Endothelial cell of umbilical vein (primary cell): Measurements from ENCODE around the gene TMEM18. TPM values are rescaled to one million over a fixed set of nuclear protein-coding genes. Genes with fewer than 3 reads are reported as not detected.

Source experiments
- BruUV-seq: library from RNA; stranded (reverse); fragments of 400-500 nt; replicated peaks from 2 replicates; lab custom pipeline; 2021; lab: Mats Ljungman, UMichigan
- CTCF ChIA-PET: fragments of 300-600, 350-600 bp; sonication (Branson Sonifier 250); formaldehyde crosslinking; loops from one replicate; lab custom pipeline; 2021; ENCODE audit warnings: antibody characterized with exemption, inconsistent platforms; lab: Charles Lee
- POLR2A ChIA-PET: fragments of 300-600, 350-600 bp; sonication (Branson Sonifier 250); formaldehyde crosslinking; loops from one replicate; lab custom pipeline; 2021; ENCODE audit warnings: antibody characterized with exemption, inconsistent platforms; lab: Charles Lee
- DNase-seq: peaks from one replicate; pipeline ENCODE4 v3.0.0-alpha.2; 2011; ENCODE audit warnings: low read depth, low spot score
- FAIRE-seq: peaks from 2 replicates; lab custom pipeline; 2011; peaks lifted over from hg19 to GRCh38; lab: Jason Lieb, UNC
- H2AFZ ChIP-seq: 2 replicates; pipeline ENCODE4 v1.6.0; 2012; ENCODE audit warnings: low read depth, low read length, control low read depth, inconsistent platforms
- H3K27ac ChIP-seq: 2 replicates; pipeline ENCODE4 v1.5.1; 2011; ENCODE audit warnings: low read depth, mild to moderate bottlenecking, control low read depth, low read length, moderate library complexity; ENCODE audit not compliant: insufficient read depth
- H3K27me3 ChIP-seq, 2 experiments: 2 replicates each; pipeline versions ENCODE4 v1.6.0 to v1.6.1; 2011; ENCODE audit warnings: low read length in 2 of 2, mixed read lengths in 1 of 2; ENCODE audit not compliant: control insufficient read depth in 2 of 2, insufficient read depth in 2 of 2
- H3K36me3 ChIP-seq, 2 experiments: 2 replicates in 1 of 2; 3 replicates in 1 of 2; pipeline ENCODE4 v1.5.1; 2011; ENCODE audit warnings: low read length in 2 of 2, mild to moderate bottlenecking in 1 of 2, moderate library complexity in 1 of 2; ENCODE audit not compliant: control insufficient read depth in 2 of 2, insufficient read depth in 2 of 2; ENCODE audit errors: extremely low read depth in 1 of 2
- H3K4me1 ChIP-seq: 3 replicates; pipeline ENCODE4 v1.5.1; 2011; ENCODE audit warnings: mild to moderate bottlenecking, low read length; ENCODE audit not compliant: control insufficient read depth, insufficient read depth; ENCODE audit errors: extremely low read depth
- H3K4me2 ChIP-seq: 2 replicates; pipeline ENCODE4 v1.6.1; 2011; ENCODE audit warnings: low read length, control low read depth, mixed read lengths; ENCODE audit not compliant: insufficient read depth
- H3K4me3 ChIP-seq, 3 experiments: fragments of 200-600 bp in 1 of 3; sonication (generic), shearing (Covaris generic) in 1 of 3; replicated peaks in 1 of 3; 2 replicates each; pipeline ENCODE4 v1.5.1; 2011 to 2016; ENCODE audit warnings: control low read depth in 3 of 3, low read length in 3 of 3, mild to moderate bottlenecking in 2 of 3, inconsistent platforms in 1 of 3, low read depth in 1 of 3, moderate library complexity in 1 of 3; ENCODE audit not compliant: insufficient read depth in 1 of 3
- H3K79me2 ChIP-seq: 2 replicates; pipeline ENCODE4 v1.6.0; 2012; ENCODE audit warnings: low read length, inconsistent platforms; ENCODE audit not compliant: control insufficient read depth, insufficient read depth
- H3K9ac ChIP-seq: replicated peaks from 2 replicates; pipeline ENCODE3; 2011; ENCODE audit warnings: low read length, control low read depth; ENCODE audit not compliant: insufficient read depth; ENCODE audit errors: extremely low read depth
- H3K9me1 ChIP-seq: replicated peaks from 3 replicates; pipeline ENCODE4 v1.6.0; 2011; ENCODE audit warnings: mild to moderate bottlenecking, low read length; ENCODE audit not compliant: control insufficient read depth, insufficient read depth; ENCODE audit errors: extremely low read depth
- H3K9me3 ChIP-seq: replicated peaks from 2 replicates; pipeline ENCODE4 v1.5.1; 2012; ENCODE audit warnings: low read length, inconsistent platforms; ENCODE audit not compliant: control insufficient read depth, insufficient read depth
- H4K20me1 ChIP-seq: replicated peaks from 2 replicates; pipeline ENCODE3; 2011; ENCODE audit warnings: mild to moderate bottlenecking, low read length; ENCODE audit not compliant: control insufficient read depth, insufficient read depth; ENCODE audit errors: extremely low read depth
- EZH2 ChIP-seq: IDR thresholded peaks from 2 replicates; pipeline ENCODE4 v1.6.1; 2012; ENCODE audit warnings: borderline replicate concordance, low read depth, mild to moderate bottlenecking, moderate library complexity, low read length, inconsistent platforms; ENCODE audit not compliant: severe bottlenecking
- FOS ChIP-seq: IDR thresholded peaks from 2 replicates; pipeline ENCODE4 v1.6.1; 2011; ENCODE audit warnings: mild to moderate bottlenecking, low read length, moderate library complexity, borderline replicate concordance; ENCODE audit not compliant: insufficient read depth
- GATA2 ChIP-seq: IDR thresholded peaks from 2 replicates; pipeline ENCODE4 v1.7.0; 2011; ENCODE audit warnings: low read depth, mild to moderate bottlenecking, moderate library complexity, mixed read lengths, low read length; ENCODE audit not compliant: insufficient read length, insufficient read depth
- JUN ChIP-seq: IDR thresholded peaks from 2 replicates; pipeline ENCODE4 v1.6.1; 2011; ENCODE audit warnings: borderline replicate concordance, low read depth; ENCODE audit not compliant: insufficient read length, insufficient read depth
- MYC ChIP-seq: IDR thresholded peaks from one replicate; pipeline ENCODE4 v1.6.1; 2011; ENCODE audit warnings: mild to moderate bottlenecking, low read depth, low read length
- POLR2A ChIP-seq: IDR thresholded peaks from 2 replicates; pipeline ENCODE4 v1.6.1; 2012; ENCODE audit warnings: low read depth, mild to moderate bottlenecking, control low read depth, low read length
- POLR2AphosphoS5 ChIP-seq: IDR thresholded peaks from 2 replicates; pipeline ENCODE4 v1.6.1; 2012; ENCODE audit warnings: low read depth, mild to moderate bottlenecking, control low read depth, low read length, moderate library complexity; ENCODE audit not compliant: insufficient read depth
- dilution Hi-C: fragments of 300-500 bp; cut with MboI; formaldehyde crosslinking; loops from one replicate; pipeline ENCODE4 v1.15.0; 2019; ENCODE audit warnings: low sequenced_read_pairs; ENCODE audit not compliant: extremely low pct_ligation_motif_present
- intact Hi-C: fragments of 100-400 bp; cut with micrococcal nuclease; formaldehyde crosslinking; loops from one replicate; pipeline ENCODE4 v1.10.0; 2022
- polyA plus RNA-seq, 4 experiments: library from polyadenylated mRNA; depleted of rRNA in 3 of 4; stranded (reverse) in 3 of 4; unstranded in 1 of 4; fragments of >200 nt; gene quantifications; 2 replicates each; pipeline versions ENCODE4 v1.2.1 to v1.2.3, GENCODE V29; 2011 to 2012; ENCODE audit warnings: missing spikeins in 1 of 4
- total RNA-seq: library from RNA; stranded (reverse); gene quantifications from 2 replicates; pipeline ENCODE4 v1.2.3, GENCODE V29; 2021
- TF ChIP-seq, protein P1 (sequence below), 2 donors: IDR thresholded peaks; 1 replicate in 1 of 2; 2 replicates in 1 of 2; pipeline ENCODE4 v1.5.1; 2011; ENCODE audit warnings: low read length in 2 of 2, mild to moderate bottlenecking in 2 of 2, moderate library complexity in 2 of 2, control low read depth in 1 of 2, inconsistent platforms in 1 of 2, low read depth in 1 of 2; ENCODE audit not compliant: insufficient read depth in 1 of 2; ENCODE audit errors: extremely low read depth in 1 of 2
- TF ChIP-seq, protein P2 (sequence below): IDR thresholded peaks from 2 replicates; pipeline ENCODE4 v1.6.1; 2011; ENCODE audit not compliant: insufficient read depth, insufficient read length

The TMEM18 gene
- total and polyA plus RNA-seq, 2 donors (not counting 3 experiments of a cell fraction or from before 2014, with no cell fraction given), result 19.1 to 23.1 TPM

DNA sequence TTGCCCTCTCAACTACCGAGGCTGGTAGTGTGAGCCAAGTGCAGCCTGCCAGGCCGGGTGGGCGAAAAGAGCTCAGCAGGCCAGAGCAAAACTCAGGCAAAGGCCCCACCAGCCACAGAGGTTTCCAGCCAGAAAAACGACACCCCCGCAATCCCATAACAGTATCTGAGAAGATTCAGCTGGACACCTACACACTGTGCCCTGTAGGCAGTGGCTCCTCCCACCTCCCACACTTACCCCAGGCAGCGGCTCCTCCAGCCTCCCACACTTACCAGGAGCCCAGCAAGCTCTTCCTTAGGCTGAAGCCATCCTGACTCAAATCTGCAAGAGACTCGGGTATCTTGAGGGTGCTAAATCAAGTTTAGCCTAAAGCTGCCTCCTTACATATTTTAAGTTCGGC lies 15.6 kb upstream of the TMEM18 start:
- no peak overlapping the region for H2AFZ ChIP-seq
- no peaks in the 10 kb centered on the region for H3K36me3 ChIP-seq
- BruUV-seq, result no TSS peak
- no peak overlapping the region for H3K9ac ChIP-seq
- ChIA-PET CTCF (no interaction called here), POLR2A (no interaction called here)
- dilution Hi-C loops, result no loop called here
- intact Hi-C loops, result no loop called here
- no peaks in the 10 kb centered on the region for H3K4me1 ChIP-seq
- no peaks in the 10 kb centered on the region for H3K9me3 ChIP-seq
- H3K9me1 ChIP-seq, result no peaks in the 10 kb centered on the region
- TF ChIP-seq POLR2AphosphoS5 (no peak), MYC (no peak), JUN (no peak), FOS (no peak), POLR2A (no peak), GATA2 (no peak), EZH2 (no peak)
- TF ChIP-seq, protein P1, sequence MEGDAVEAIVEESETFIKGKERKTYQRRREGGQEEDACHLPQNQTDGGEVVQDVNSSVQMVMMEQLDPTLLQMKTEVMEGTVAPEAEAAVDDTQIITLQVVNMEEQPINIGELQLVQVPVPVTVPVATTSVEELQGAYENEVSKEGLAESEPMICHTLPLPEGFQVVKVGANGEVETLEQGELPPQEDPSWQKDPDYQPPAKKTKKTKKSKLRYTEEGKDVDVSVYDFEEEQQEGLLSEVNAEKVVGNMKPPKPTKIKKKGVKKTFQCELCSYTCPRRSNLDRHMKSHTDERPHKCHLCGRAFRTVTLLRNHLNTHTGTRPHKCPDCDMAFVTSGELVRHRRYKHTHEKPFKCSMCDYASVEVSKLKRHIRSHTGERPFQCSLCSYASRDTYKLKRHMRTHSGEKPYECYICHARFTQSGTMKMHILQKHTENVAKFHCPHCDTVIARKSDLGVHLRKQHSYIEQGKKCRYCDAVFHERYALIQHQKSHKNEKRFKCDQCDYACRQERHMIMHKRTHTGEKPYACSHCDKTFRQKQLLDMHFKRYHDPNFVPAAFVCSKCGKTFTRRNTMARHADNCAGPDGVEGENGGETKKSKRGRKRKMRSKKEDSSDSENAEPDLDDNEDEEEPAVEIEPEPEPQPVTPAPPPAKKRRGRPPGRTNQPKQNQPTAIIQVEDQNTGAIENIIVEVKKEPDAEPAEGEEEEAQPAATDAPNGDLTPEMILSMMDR (IDR thresholded peaks at IDR 0.05; ENCODE audit: extremely low read depth in 1 of 2, insufficient read depth in 1 of 2, low read depth in 1 of 2, low read length in 2 of 2), result no peak
- TF ChIP-seq, protein P2, sequence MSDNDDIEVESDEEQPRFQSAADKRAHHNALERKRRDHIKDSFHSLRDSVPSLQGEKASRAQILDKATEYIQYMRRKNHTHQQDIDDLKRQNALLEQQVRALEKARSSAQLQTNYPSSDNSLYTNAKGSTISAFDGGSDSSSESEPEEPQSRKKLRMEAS, result no peak
- DNase-seq (no peak), FAIRE-seq (no peak)
- no peak overlapping the region for H3K4me2 ChIP-seq
- no peaks in the 10 kb centered on the region for H4K20me1 ChIP-seq
- H3K79me2 ChIP-seq, result no peaks in the 10 kb centered on the region
- H3K27ac ChIP-seq, result no peak overlapping the region
- H3K27me3 ChIP-seq, result no peaks in the 10 kb centered on the region
- no peak overlapping the region for H3K4me3 ChIP-seq
